AG08395 (cell line): ENCODE measurements around the gene OSBP2.
A peak's percentile ranks its signal among the peaks of the same experiment; 100 is the strongest.

Source experiments
- DNase-seq: peaks from one replicate; pipeline ENCODE4 v3.0.0; 2012; ENCODE audit warnings: mixed read lengths, low spot score

OSBP2 gene

GRCh38 chr22:30809086-30809485 lies 114.4 kb downstream of the OSBP2 start:
- no peak for DNase-seq

GRCh38 chr22:30810105-30810504 lies 115.4 kb downstream of the OSBP2 start:
- DNase-seq: no peak

- no peak for DNase-seq
These were observed 119.3 kb downstream of the OSBP2 start for GRCh38 chr22:30813936-30814335.

GRCh38 chr22:30816413-30816812 lies 121.7 kb downstream of the OSBP2 start:
- no peak for DNase-seq

GRCh38 chr22:30821381-30821780 lies 126.7 kb downstream of the OSBP2 start:
- DNase-seq: no peak

- DNase-seq: no peak
These were observed 127.2 kb downstream of the OSBP2 start for GRCh38 chr22:30821863-30822215.

GRCh38 chr22:30822216-30823014 lies 127.7 kb downstream of the OSBP2 start:
- DNase-seq: peak; percentile 51

- peak; percentile 25 for DNase-seq
These were observed 128.3 kb downstream of the OSBP2 start for GRCh38 chr22:30823015-30823370.

- no peak for DNase-seq
These were observed 129.4 kb downstream of the OSBP2 start for GRCh38 chr22:30824096-30824495.

GRCh38 chr22:30824711-30825110 lies 130.0 kb downstream of the OSBP2 start:
- DNase-seq: no peak

- DNase-seq: no peak
These were observed 131.2 kb downstream of the OSBP2 start for GRCh38 chr22:30825711-30826505.

- DNase-seq: no peak
These were observed 132.1 kb downstream of the OSBP2 start for GRCh38 chr22:30826670-30827355.

GRCh38 chr22:30827646-30828045 lies 133.0 kb downstream of the OSBP2 start:
- no peak for DNase-seq

GRCh38 chr22:30828187-30829155 lies 133.8 kb downstream of the OSBP2 start:
- DNase-seq: no peak

GRCh38 chr22:30829901-30830550 lies 135.4 kb downstream of the OSBP2 start:
- peak; percentile 90 for DNase-seq

GRCh38 chr22:30830907-30831306 lies 136.2 kb downstream of the OSBP2 start:
- DNase-seq: peak; percentile 89

- DNase-seq: no peak
These were observed 137.8 kb downstream of the OSBP2 start for GRCh38 chr22:30832407-30832987.

- DNase-seq: no peak
These were observed 138.6 kb downstream of the OSBP2 start for GRCh38 chr22:30833322-30833721.

- DNase-seq: no peak
These were observed 142.9 kb downstream of the OSBP2 start for GRCh38 chr22:30837531-30837930.

- DNase-seq: no peak
These were observed 143.4 kb downstream of the OSBP2 start for GRCh38 chr22:30838111-30838510.

GRCh38 chr22:30841273-30841672 lies 146.6 kb downstream of the OSBP2 start:
- no peak for DNase-seq
